Transverse colon (tissue), 3 donors: ENCODE data around the gene ANKRD23.

Experiments
- POLR2A ChIP-seq: fragments of 450-650 bp; IDR thresholded peaks from one replicate; pipeline ENCODE4 v1.6.1; 2016; ENCODE audit warnings: antibody characterized with exemption, mild to moderate bottlenecking, moderate library complexity
- POLR2AphosphoS5 ChIP-seq, 3 donors: sonication (generic); formaldehyde crosslinking; IDR thresholded peaks; one replicate each; pipeline ENCODE4 v1.6.1; 2016; ENCODE audit warnings: antibody characterized with exemption in 3 of 3

GRCh38 chr2:96824079-96824870, 19.5 kb downstream of the ANKRD23 start:
- TF ChIP-seq POLR2AphosphoS5 (IDR thresholded peaks at IDR 0.05) (no peak), POLR2A (no peak)
